HUES48 (cell line): ENCODE measurements around the gene TFIP11.

Experiments used
- H3K27ac ChIP-seq: one replicate; pipeline ENCODE4 v1.7.0; 2013; ENCODE audit warnings: low read depth, low read length, inconsistent platforms
- H3K27me3 ChIP-seq: 2 replicates; pipeline ENCODE4 v1.6.1; 2013; ENCODE audit warnings: mild to moderate bottlenecking, low read length; ENCODE audit not compliant: control insufficient read depth, insufficient read depth
- H3K36me3 ChIP-seq: 2 replicates; pipeline ENCODE4 v1.6.1; 2013; ENCODE audit warnings: low read length; ENCODE audit not compliant: control insufficient read depth, insufficient read depth
- H3K4me1 ChIP-seq: 2 replicates; pipeline ENCODE4 v1.6.1; 2013; ENCODE audit warnings: mild to moderate bottlenecking, low read length; ENCODE audit not compliant: control insufficient read depth, insufficient read depth
- H3K4me3 ChIP-seq: 2 replicates; pipeline ENCODE4 v1.5.1; 2013; ENCODE audit warnings: mild to moderate bottlenecking, low read depth, low read length
- H3K9ac ChIP-seq: 2 replicates; pipeline ENCODE4 v1.6.1; 2013; ENCODE audit warnings: mild to moderate bottlenecking, low read depth, low read length, moderate library complexity
- H3K9me3 ChIP-seq: 2 replicates; pipeline ENCODE4 v1.6.1; 2013; ENCODE audit warnings: low read length; ENCODE audit not compliant: control insufficient read depth, insufficient read depth

Gene TFIP11

GRCh38 chr22:26485013-26485412 is 27.3 kb downstream of the TFIP11 start:
- H3K4me3 ChIP-seq: peak overlapping the region; percentile 98
- no peak overlapping the region for H3K27ac ChIP-seq
- no peaks in the 10 kb centered on the region for H3K27me3 ChIP-seq
- no peaks in the 10 kb centered on the region for H3K9me3 ChIP-seq
- peaks cover 52% of the 10 kb centered on the region for H3K36me3 ChIP-seq
- H3K4me1 ChIP-seq: peaks cover 23% of the 10 kb centered on the region
- no peak overlapping the region for H3K9ac ChIP-seq

- peak overlapping the region; percentile 82 for H3K9ac ChIP-seq
- H3K9me3 ChIP-seq: no peaks in the 10 kb centered on the region
- peaks cover 23% of the 10 kb centered on the region for H3K4me1 ChIP-seq
- H3K36me3 ChIP-seq: peaks cover 52% of the 10 kb centered on the region
- H3K27me3 ChIP-seq: no peaks in the 10 kb centered on the region
- peak overlapping the region; percentile 99 for H3K27ac ChIP-seq
- peak overlapping the region; percentile 98 for H3K4me3 ChIP-seq
Observed at GRCh38 chr22:26484360-26484706, 27.9 kb downstream of the TFIP11 start.

- Histone ChIP-seq H3K27ac (peak within 1 kb of the TSS; percentile 99), H3K4me1 (peaks cover 23% of the 10 kb centered on the region), H3K9me3 (no peaks in the 10 kb centered on the region), H3K4me3 (peak within 1 kb of the TSS; percentile 98), H3K36me3 (peaks cover 52% of the 10 kb centered on the region), H3K27me3 (no peaks in the 10 kb centered on the region), H3K9ac (peak within 1 kb of the TSS; percentile 90)
Observed at GRCh38 chr22:26483439-26484359, 28.6 kb downstream of the TFIP11 start, which contains the start of the genes HPS4 and SRRD. Gene HPS4, minus strand, starts transcription at chr22:26483783. Its CDS starts 2,021 bp downstream, at chr22:26481762. Gene SRRD, plus strand, starts transcription at chr22:26483877. Its CDS starts 14 bp downstream, at chr22:26483891.

GRCh38 chr22:26483043-26483438 is 29.2 kb downstream of the TFIP11 start:
- Histone ChIP-seq H3K4me3 (peak overlapping the region; percentile 98), H3K36me3 (peaks cover 51% of the 10 kb centered on the region), H3K9me3 (no peaks in the 10 kb centered on the region), H3K9ac (peak overlapping the region; percentile 90), H3K27ac (peak overlapping the region; percentile 99), H3K4me1 (peaks cover 23% of the 10 kb centered on the region), H3K27me3 (no peaks in the 10 kb centered on the region)

- no peak overlapping the region for H3K4me3 ChIP-seq
Observed at GRCh38 chr22:26482161-26482560, 30.1 kb downstream of the TFIP11 start.

GRCh38 chr22:26481694-26482093 is 30.6 kb downstream of the TFIP11 start:
- H3K4me3 ChIP-seq: no peak overlapping the region
- peaks cover 52% of the 10 kb centered on the region for H3K36me3 ChIP-seq
- no peak overlapping the region for H3K9ac ChIP-seq
- peaks cover 23% of the 10 kb centered on the region for H3K4me1 ChIP-seq
- peak overlapping the region; percentile 16 for H3K27ac ChIP-seq
- H3K27me3 ChIP-seq: no peaks in the 10 kb centered on the region
- no peaks in the 10 kb centered on the region for H3K9me3 ChIP-seq

More at GRCh38 chr22:26482161-26482560, 30.1 kb downstream of the TFIP11 start:
- no peak overlapping the region for H3K9ac ChIP-seq
- H3K4me1 ChIP-seq: peaks cover 23% of the 10 kb centered on the region
- no peaks in the 10 kb centered on the region for H3K9me3 ChIP-seq
- peaks cover 51% of the 10 kb centered on the region for H3K36me3 ChIP-seq
- no peaks in the 10 kb centered on the region for H3K27me3 ChIP-seq
- H3K27ac ChIP-seq: peak overlapping the region; percentile 16

- H3K36me3 ChIP-seq: peaks cover 52% of the 10 kb centered on the region
- H3K4me1 ChIP-seq: peaks cover 23% of the 10 kb centered on the region
- H3K27me3 ChIP-seq: no peaks in the 10 kb centered on the region
- H3K9me3 ChIP-seq: no peaks in the 10 kb centered on the region
- H3K4me3 ChIP-seq: no peak overlapping the region
- H3K9ac ChIP-seq: no peak overlapping the region
- no peak overlapping the region for H3K27ac ChIP-seq
Observed at GRCh38 chr22:26481112-26481693, 31.1 kb downstream of the TFIP11 start.

GRCh38 chr22:26480611-26480932 is 31.7 kb downstream of the TFIP11 start:
- peaks cover 23% of the 10 kb centered on the region for H3K4me1 ChIP-seq
- no peak overlapping the region for H3K9ac ChIP-seq
- H3K27me3 ChIP-seq: no peaks in the 10 kb centered on the region
- no peak overlapping the region for H3K27ac ChIP-seq
- peaks cover 52% of the 10 kb centered on the region for H3K36me3 ChIP-seq
- H3K4me3 ChIP-seq: no peak overlapping the region
- no peaks in the 10 kb centered on the region for H3K9me3 ChIP-seq

- H3K36me3 ChIP-seq: peaks cover 54% of the 10 kb centered on the region
- no peaks in the 10 kb centered on the region for H3K9me3 ChIP-seq
- H3K9ac ChIP-seq: no peak overlapping the region; the same call in 1 of the 2 replicates
- peak overlapping the region; percentile 47 for H3K27ac ChIP-seq
- peaks cover 23% of the 10 kb centered on the region for H3K4me1 ChIP-seq
- no peak overlapping the region; the same call in 1 of the 2 replicates for H3K4me3 ChIP-seq
- no peaks in the 10 kb centered on the region for H3K27me3 ChIP-seq
Observed at GRCh38 chr22:26479792-26480610, 32.3 kb downstream of the TFIP11 start.

- Histone ChIP-seq H3K27me3 (no peaks in the 10 kb centered on the region), H3K4me3 (no peak overlapping the region), H3K36me3 (peaks cover 62% of the 10 kb centered on the region), H3K27ac (peak overlapping the region; percentile 47), H3K9me3 (no peaks in the 10 kb centered on the region), H3K4me1 (peaks cover 16% of the 10 kb centered on the region), H3K9ac (no peak overlapping the region; the same call in 1 of the 2 replicates)
Observed at GRCh38 chr22:26479043-26479791, 33.1 kb downstream of the TFIP11 start.
